Erythroblast (primary cell): ENCODE results near the gene WSCD2.

Experiments
- GATA1 ChIP-seq: IDR thresholded peaks from 2 replicates; pipeline ENCODE4 v1.6.1; 2011; ENCODE audit warnings: low read depth, mild to moderate bottlenecking, control low read depth, low read length, moderate library complexity
- POLR2A ChIP-seq: IDR thresholded peaks from 2 replicates; pipeline ENCODE4 v1.6.1; 2011; ENCODE audit warnings: mild to moderate bottlenecking, low read length

DNA sequence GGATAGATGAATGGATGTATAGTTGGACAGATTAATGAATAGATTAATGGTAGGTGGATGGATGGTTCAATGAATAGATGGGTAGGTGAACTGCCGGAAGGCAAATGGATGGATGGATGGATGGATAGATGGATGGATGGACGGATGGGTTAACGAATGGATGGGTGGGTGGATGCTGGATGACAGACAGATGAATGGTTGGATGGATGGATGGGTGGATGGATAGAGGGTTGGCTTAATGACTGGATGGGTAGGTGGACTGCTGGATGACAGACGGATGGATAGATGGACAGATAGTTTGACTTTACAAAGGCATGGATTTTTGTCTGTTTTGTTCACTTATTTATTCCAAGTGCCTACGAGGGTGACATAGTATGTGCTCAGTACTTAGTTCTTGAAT lies 64.4 kb downstream of the WSCD2 start:
- TF ChIP-seq POLR2A, result no peak
- TF ChIP-seq GATA1, result no peak
